Measurements from ENCODE around the gene ZC3H8. TPM values are rescaled to one million over a fixed set of nuclear protein-coding genes. Genes with fewer than 3 reads are reported as not detected.

ZC3H8 gene
- total RNA-seq, 1 donor from 2014 or later, result 3.7 TPM

- DNase-seq (ENCODE audit: low read depth), result no peak
- TF ChIP-seq, protein P1, sequence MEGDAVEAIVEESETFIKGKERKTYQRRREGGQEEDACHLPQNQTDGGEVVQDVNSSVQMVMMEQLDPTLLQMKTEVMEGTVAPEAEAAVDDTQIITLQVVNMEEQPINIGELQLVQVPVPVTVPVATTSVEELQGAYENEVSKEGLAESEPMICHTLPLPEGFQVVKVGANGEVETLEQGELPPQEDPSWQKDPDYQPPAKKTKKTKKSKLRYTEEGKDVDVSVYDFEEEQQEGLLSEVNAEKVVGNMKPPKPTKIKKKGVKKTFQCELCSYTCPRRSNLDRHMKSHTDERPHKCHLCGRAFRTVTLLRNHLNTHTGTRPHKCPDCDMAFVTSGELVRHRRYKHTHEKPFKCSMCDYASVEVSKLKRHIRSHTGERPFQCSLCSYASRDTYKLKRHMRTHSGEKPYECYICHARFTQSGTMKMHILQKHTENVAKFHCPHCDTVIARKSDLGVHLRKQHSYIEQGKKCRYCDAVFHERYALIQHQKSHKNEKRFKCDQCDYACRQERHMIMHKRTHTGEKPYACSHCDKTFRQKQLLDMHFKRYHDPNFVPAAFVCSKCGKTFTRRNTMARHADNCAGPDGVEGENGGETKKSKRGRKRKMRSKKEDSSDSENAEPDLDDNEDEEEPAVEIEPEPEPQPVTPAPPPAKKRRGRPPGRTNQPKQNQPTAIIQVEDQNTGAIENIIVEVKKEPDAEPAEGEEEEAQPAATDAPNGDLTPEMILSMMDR (conservative IDR thresholded peaks at IDR 0.05; ENCODE audit: low read depth, low read length), result no peak
- peak overlapping the region; percentile 98 for H3K4me3 ChIP-seq (ENCODE audit: low read depth, low read length)
Observed at GRCh38 chr2:112275887-112276773, 21.3 kb upstream of the ZC3H8 start.

- TF ChIP-seq, protein P1 (conservative IDR thresholded peaks at IDR 0.05; ENCODE audit: low read depth, low read length), result peak; percentile 16
- H3K4me3 ChIP-seq (ENCODE audit: low read depth, low read length), result peak within 1 kb of the TSS; percentile 98
- DNase-seq (ENCODE audit: low read depth), result peak; percentile 74
Observed at GRCh38 chr2:112275311-112275886, 20.6 kb upstream of the ZC3H8 start, which contains the start of gene ZC3H6. ZC3H6 (plus strand) TSS chr2:112275597; CDS start chr2:112275995, 398 bp downstream.

DNA sequence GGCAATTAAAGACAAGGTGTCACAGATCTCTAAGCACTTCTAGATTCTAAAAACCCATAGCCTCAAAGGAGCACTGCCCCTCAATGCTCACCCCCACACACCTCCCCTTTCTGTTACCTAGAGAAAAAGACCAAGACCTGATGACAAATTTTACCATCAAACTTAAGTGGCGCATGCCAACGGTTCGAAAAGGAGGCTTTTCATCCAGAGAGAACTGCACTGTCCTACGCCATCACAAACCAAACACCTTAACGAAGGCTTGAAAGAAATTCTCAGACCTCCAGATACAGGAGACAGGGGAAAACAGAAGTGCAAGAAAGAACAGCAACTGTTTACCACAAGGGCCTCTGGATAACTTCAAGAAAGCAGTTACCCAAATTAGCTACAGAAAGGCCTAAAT lies 18.5 kb upstream of the ZC3H8 start:
- H3K4me3 ChIP-seq (ENCODE audit: low read depth, low read length), result no peak overlapping the region
- no peak for DNase-seq (ENCODE audit: low read depth)
- TF ChIP-seq, protein P1 (conservative IDR thresholded peaks at IDR 0.05; ENCODE audit: low read depth, low read length), result no peak

GRCh38 chr2:112272669-112273068 lies 17.8 kb upstream of the ZC3H8 start:
- no peak for DNase-seq (ENCODE audit: low read depth)
- no peak overlapping the region for H3K4me3 ChIP-seq (ENCODE audit: low read depth, low read length)
- TF ChIP-seq, protein P1 (conservative IDR thresholded peaks at IDR 0.05; ENCODE audit: low read depth, low read length), result no peak

DNA sequence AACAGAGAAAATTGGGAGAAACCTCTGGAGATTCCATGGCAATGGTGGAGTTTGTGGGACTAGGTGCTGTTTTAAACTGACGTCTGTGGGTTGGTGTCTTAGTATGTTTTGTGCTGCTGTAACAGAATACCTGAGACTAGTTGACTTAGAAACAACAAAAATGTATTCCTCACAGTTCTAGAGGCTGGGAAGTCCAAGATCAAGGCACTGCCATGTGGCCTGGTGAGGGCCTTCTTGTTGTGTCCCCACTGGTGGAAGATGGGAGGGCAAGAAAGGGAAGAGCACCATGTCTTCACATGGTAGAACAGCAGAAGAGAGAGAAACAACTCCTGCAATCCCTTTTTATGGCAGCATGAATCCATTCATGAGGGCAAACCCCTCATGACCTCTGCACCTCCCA lies 13.7 kb upstream of the ZC3H8 start:
- no peak overlapping the region for H3K4me3 ChIP-seq (ENCODE audit: low read depth, low read length)
- no peak for DNase-seq (ENCODE audit: low read depth)
- TF ChIP-seq, protein P1 (conservative IDR thresholded peaks at IDR 0.05; ENCODE audit: low read depth, low read length), result no peak

DNA sequence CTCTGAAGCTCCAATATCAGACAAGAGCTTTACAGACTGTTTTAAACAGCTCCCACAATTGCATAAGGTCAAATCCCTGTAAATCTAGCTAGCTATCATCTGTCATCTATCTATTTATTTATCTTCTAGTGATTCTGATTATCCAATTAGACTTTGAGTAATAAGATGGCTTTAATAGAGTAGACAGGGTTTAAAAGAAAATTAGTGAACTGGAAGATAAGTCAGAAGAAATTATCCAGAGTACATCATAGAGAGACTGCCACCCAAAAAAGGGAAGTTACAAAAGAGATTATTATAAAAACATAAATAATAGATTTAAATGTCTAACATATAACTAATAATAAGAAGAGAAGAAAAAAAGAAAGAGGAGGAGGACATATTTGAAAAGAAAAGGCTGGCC lies 8.0 kb upstream of the ZC3H8 start:
- DNase-seq (ENCODE audit: low read depth), result no peak
- no peak overlapping the region for H3K4me3 ChIP-seq (ENCODE audit: low read depth, low read length)
- TF ChIP-seq, protein P1 (conservative IDR thresholded peaks at IDR 0.05; ENCODE audit: low read depth, low read length), result no peak

Data from epithelial cell of proximal tubule (primary cell).